ENCODE results near the gene PRDM4.

- TF ChIP-seq EZH2 (IDR thresholded peaks at IDR 0.05; ENCODE audit: borderline replicate concordance, low read depth, low read length, severe bottlenecking) (no peak), POLR2A (IDR thresholded peaks at IDR 0.05; ENCODE audit: low read depth, low read length) (peak; percentile 74), CTCF (IDR thresholded peaks at IDR 0.05; ENCODE audit: extremely low read depth in 1 of 2, insufficient read depth in 1 of 2, low read depth in 1 of 2, low read length in 2 of 2) (no peak), MYC (IDR thresholded peaks at IDR 0.05; ENCODE audit: low read depth, low read length) (peak; percentile 58), POLR2AphosphoS5 (IDR thresholded peaks at IDR 0.05; ENCODE audit: insufficient read depth, low read depth, low read length) (peak; percentile 85)
- TF ChIP-seq, protein P1, sequence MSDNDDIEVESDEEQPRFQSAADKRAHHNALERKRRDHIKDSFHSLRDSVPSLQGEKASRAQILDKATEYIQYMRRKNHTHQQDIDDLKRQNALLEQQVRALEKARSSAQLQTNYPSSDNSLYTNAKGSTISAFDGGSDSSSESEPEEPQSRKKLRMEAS (IDR thresholded peaks at IDR 0.05; ENCODE audit: insufficient read depth, insufficient read length): peak; percentile 96
Observed at GRCh38 chr12:107685360-107686248, 75.3 kb downstream of the PRDM4 start, which contains the start of gene PWP1.
